Tongue (tissue), 2 donors: ENCODE measurements around the gene THSD7A. TPM values are rescaled to one million over a fixed set of nuclear protein-coding genes. Genes with fewer than 3 reads are reported as not detected.
A peak's percentile ranks its signal among the peaks of the same experiment; 100 is the strongest.
"Not testable (repeated sequence)": the region's sequence is repeated elsewhere in the genome, so short reads cannot be mapped to it uniquely, and the experiment has no call there.

Experiments
- DNase-seq: peaks from one replicate; pipeline ENCODE4 v3.0.0-alpha.2; 2015
- total RNA-seq: library from RNA; depleted of rRNA; stranded (reverse); fragments of >200 nt; gene quantifications from one replicate; pipeline ENCODE4 v1.2.3, GENCODE V29; 2014

Gene THSD7A
- total RNA-seq, 1 donor from 2014 or later: 10.6 TPM

DNA sequence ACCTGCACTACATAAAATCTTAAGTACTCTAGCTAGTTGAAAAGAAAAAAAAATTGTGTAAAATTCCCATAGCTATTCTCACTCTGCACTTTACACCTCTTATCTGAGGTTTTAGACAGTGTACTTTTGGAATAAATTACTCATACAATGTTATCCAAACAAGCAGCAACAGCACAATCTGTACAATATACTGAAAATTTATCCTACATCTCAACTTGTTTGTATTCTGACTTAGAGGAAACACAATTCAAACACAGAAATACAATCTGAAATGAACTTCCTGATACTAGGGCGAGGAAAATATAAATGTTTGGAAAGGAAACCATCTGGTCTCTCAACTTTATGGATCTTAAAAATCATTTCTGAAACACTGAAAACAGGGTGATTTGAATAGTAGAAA lies 381.7 kb downstream of the THSD7A start:
- DNase-seq: no peak

DNA sequence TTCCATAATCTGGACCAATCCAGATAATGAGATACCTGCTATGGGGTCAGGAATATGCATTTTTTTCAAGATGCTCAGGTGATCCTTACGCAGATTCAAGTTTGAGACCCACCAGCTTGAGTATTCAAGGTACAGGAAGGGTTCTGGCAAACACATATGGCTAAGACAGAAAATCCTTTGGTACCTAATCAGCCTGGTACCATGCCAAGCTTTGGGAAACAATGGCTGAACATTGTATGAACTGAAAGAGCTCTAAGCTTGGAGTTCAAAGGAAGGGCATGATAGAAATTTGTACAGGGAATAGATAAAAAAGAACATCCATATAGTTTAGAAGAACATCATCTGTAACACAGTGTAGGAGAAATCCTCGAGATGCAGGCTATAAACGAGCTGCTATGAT lies 382.7 kb downstream of the THSD7A start:
- DNase-seq: no peak

DNA sequence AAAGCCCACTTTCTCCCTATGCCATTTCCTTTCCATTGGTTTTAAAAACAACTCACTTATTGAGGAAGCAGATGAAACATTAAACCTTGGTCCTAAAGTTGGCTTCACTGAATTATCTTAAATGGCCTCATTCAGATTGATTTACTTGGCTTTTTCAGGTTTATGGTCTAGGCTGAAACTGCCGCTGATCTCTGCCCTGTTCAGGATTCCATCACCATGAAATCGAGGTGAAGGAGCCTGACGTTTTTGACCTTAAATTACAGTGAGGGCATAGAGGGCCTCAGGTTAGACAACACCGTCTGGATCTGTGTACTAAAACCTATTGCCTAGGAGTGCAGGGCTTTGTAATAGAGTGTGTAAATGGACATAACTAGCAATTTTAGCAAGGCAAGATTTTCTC lies 383.7 kb downstream of the THSD7A start:
- DNase-seq: no peak

DNA sequence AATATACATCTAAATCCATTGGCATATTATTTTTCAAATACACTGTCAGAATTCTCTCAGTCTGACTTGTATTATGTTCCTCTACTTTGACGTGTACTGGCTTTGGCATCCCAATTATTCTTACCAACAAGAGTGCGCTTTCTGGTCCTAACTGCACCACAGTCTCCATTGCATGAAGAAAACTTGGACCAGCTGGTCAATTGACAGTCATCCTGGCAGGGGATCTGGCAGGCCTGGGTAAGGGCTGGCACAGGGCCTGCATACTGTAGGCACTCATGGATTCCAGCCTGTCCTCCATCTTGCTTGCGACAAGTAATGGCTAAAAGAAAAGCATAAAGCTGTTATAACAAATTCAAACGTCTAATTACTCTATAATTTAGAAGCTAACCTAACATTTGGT lies 384.9 kb downstream of the THSD7A start:
- no peak for DNase-seq

GRCh38 chr7:11443934-11444333 lies 388.1 kb downstream of the THSD7A start:
- DNase-seq: not testable (repeated sequence)

GRCh38 chr7:11437994-11438393 lies 394.0 kb downstream of the THSD7A start:
- DNase-seq: peak; percentile 22

- DNase-seq: no peak
These were observed 395.0 kb downstream of the THSD7A start for GRCh38 chr7:11436773-11437524.

GRCh38 chr7:11436316-11436715 lies 395.7 kb downstream of the THSD7A start:
- DNase-seq: no peak

GRCh38 chr7:11434366-11434765 lies 397.6 kb downstream of the THSD7A start:
- no peak for DNase-seq

DNA sequence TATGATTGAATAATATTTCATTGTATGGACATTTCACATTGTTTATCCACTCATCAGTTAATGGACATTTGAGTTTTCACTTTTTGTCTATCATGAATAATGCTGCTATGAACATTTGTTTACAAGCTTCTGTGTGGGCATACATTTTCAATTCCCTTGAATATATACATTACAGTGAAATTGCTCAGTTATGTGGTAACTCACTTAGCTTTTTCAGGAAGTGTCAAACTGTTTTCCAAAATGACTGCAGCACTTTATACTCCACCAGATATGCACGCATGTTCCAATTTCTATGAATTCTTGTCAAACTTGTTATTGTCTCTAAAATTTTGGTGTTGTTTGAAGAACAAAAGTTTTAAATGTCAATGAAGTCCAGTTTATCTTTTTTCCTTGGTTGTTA lies 401.2 kb downstream of the THSD7A start:
- no peak for DNase-seq

GRCh38 chr7:11430112-11430511 lies 401.9 kb downstream of the THSD7A start:
- DNase-seq: no peak

DNA sequence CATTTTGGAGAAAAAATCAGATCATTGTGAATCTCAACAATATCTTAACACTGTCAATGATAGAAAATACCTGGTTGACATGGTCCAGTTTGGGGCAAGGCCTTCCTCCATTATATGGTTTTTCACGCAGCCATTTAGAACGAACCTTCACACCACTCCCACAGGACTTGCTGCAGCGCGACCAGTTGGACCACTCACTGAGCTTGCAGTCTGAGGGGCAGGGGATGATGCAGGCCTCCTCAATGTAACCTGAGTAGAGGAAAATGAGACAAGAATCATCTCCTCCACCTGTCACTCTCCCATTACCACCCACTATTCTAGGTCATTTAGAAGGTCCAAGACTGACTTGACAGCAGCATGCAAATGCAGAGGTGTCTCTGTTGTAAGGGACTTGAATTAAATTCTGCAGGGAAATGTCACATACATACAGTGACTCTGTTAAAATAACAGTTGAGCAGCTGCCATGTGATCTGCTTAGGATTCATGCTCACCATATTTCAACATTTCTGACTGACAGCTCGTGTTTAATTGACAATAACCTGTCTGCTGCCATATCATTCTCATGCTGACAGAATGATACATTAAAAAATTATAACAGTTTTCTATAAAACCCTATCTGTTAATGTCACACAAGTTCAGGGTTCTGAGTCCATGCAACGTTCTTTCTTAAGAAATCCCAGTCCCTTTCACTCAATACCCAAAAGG lies 403.0 kb downstream of the THSD7A start:
- DNase-seq: no peak

GRCh38 chr7:11427686-11428273 lies 404.2 kb downstream of the THSD7A start:
- peak; percentile 81 for DNase-seq

DNA sequence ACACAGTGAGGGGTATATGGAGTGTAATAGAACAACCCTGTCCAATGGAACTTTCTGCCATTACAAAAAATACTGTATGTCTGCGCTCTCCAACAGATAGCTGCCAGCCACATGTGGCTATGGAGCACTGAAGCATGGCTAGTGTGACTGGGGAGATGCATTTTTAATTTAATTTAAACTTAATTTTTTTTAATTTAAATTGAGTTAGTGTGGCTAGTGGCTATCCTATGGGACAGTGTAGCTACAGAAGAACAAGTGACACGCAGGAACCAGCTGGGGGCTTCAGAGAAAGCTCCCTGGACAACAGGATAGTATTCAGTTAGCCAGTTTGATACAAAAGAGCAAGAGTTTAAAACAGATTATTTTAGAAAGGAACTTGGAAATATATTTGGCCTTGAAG lies 408.0 kb downstream of the THSD7A start:
- no peak for DNase-seq

GRCh38 chr7:11420049-11420448 lies 411.9 kb downstream of the THSD7A start:
- no peak for DNase-seq

DNA sequence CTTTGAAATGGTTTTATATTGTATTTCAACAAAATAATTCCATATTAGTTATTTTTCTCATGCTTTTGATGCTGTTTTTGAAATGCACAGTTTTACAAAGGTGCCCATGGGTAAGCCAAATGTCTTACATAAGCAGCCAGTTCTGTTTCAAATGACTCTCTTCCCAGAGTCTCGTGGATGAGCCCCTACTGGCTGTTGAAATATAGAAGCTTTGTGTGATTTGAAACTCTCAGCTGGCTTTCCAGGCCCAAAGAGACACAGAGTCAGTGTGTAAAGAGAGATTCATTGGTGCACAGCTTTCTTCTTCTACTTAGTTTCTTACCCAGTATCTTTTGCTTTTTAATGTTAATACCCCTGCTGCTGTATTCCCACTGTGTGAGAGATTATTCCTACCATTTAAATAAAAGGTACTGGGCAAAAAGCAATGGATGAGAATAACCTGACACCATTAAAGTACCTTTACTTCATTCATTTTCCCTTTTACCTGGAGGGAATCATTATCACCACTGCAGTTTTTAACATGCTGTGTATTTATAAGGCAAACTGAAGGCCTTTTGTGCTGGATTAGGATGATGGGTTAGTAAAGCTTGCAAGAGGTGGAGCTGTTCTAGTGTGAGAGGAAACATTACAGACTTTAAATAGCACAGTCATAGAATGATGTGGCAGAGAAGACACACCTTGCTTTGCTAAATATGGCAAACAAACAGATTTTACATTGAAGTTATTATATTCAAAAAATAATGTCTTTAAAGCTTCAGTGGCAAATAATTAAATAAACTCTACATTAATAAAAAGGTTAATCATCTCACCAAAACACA lies 415.1 kb downstream of the THSD7A start:
- DNase-seq: peak; percentile 15

GRCh38 chr7:11415101-11415500 lies 416.9 kb downstream of the THSD7A start:
- no peak for DNase-seq

DNA sequence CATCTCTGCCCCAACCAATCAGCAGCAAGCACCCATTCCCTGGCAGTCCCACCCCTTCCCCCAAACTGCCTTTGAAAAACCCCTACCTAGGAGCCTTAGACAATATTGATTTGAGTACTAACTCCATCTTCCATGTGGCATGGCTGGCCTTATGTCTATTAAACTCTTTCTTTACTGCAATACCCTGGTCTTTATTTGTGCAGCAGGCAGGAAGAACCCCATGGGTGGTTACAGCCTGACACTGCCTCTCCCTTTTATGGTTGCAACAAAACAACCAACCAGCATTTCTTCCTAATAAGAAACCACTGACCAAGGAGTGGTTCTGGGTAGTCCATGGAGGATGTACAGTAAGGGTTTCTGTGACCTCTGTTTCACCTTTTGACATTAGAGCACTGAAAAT lies 418.1 kb downstream of the THSD7A start:
- DNase-seq: no peak

DNA sequence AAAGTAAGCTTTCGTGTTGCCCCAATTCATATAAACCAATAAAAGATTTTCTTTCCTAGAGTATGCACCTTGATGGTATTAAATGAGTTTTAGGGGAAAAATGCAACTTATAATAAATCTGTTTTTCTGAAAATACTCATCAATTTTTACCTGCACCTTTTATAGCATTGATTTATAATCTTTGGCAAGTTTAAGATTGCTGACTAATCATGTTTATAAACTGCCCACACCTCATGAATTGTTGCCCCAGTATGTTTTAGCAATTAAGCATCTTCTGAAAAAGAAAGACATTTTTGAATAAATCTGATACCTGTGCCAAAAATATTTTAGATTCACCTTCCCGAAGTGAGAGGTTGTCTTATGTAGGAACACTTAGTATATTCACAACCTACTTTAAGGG lies 420.0 kb downstream of the THSD7A start:
- no peak for DNase-seq

DNA sequence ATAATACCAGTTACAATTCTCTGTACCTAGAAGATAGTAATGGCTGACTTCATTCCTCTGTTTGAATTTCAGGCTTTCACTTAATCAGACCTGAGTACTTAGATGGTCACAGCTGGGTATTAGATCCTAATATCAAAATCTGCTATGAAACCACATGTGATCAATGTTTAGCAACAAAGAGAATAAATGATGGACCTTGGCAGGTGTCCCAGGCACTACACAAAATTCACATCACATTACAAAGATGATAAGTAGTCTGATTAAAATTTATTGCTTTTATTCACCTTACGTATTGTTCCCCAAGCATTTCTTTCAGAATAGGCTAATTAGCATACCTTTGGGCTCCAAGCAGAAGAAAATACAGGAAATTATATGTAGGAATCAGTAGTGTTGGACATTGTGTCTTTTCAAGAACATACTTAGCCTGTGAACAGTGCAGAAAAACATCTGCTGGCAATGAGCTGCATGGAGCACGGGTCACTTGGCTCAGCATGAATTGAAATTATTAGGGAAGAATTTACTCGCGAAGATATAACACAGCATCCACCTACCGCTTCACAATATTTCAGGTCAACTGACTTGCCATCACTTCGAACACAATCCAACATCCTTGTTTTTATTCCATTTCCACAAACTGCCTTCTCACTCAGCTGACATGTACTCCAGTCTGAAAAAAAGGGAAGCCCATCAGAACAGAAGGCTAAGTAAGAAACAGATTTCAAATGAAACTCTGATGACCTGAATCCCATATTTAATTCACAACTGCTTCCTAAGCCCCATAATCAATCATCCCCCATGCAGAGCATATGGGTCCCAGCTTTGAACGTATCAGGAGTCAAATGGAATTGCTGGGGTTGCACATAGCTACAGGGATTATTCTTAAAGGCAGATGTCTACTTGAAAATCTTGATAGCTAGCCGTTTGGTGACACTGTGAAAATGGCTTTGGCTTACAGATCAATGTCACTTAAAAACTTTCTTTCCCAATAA lies 421.0 kb downstream of the THSD7A start:
- no peak for DNase-seq

GRCh38 chr7:11404355-11404754 lies 427.6 kb downstream of the THSD7A start:
- DNase-seq: no peak
